Transverse colon (tissue), 4 donors: ENCODE results near the gene WWOX. TPM values are rescaled to one million over a fixed set of nuclear protein-coding genes. Genes with fewer than 3 reads are reported as not detected.

Source experiments
- DNase-seq: peaks from one replicate; pipeline ENCODE4 v3.0.0-alpha.2; 2019
- H3K27ac ChIP-seq, 4 donors: fragments of 200-600 bp; sonication (generic); 2 replicates each; pipeline ENCODE4 v1.5.1; 2016 to 2018; ENCODE audit warnings: inconsistent platforms in 4 of 4
- H3K27me3 ChIP-seq: fragments of 200-600 bp; sonication (generic); 2 replicates; pipeline ENCODE4 v1.5.1; 2017; ENCODE audit warnings: inconsistent platforms
- H3K36me3 ChIP-seq, 4 donors: fragments of 200-600 bp; sonication (generic); 2 replicates each; pipeline ENCODE4 v1.5.1; 2017 to 2019; ENCODE audit warnings: inconsistent platforms in 4 of 4
- H3K4me1 ChIP-seq, 4 donors: fragments of 200-600 bp; sonication (generic); 2 replicates each; pipeline ENCODE4 v1.5.1; 2017 to 2020; ENCODE audit warnings: inconsistent platforms in 4 of 4
- H3K4me3 ChIP-seq, 4 donors: fragments of 200-600 bp; sonication (generic); 1 replicate in 1 of 4; 2 replicates in 3 of 4; pipeline versions ENCODE4 v1.5.1 to v1.6.1; 2017 to 2019; ENCODE audit warnings: inconsistent platforms in 4 of 4
- H3K9me3 ChIP-seq, 2 donors: fragments of 200-600 bp; sonication (generic); 2 replicates each; pipeline ENCODE4 v1.5.1; 2017 to 2019; ENCODE audit warnings: inconsistent platforms in 2 of 2
- CTCF ChIP-seq, 5 experiments: fragments of 200-600 bp in 3 of 5; fragments of 450-650 bp in 2 of 5; sonication (generic) in 3 of 5; IDR thresholded peaks; 1 replicate in 2 of 5; 2 replicates in 3 of 5; pipeline ENCODE4 v1.5.1; 2016 to 2017; ENCODE audit warnings: antibody characterized with exemption in 5 of 5, inconsistent platforms in 3 of 5, mild to moderate bottlenecking in 2 of 5, moderate library complexity in 1 of 5
- EP300 ChIP-seq: sonication (generic); formaldehyde crosslinking; IDR thresholded peaks from one replicate; pipeline ENCODE4 v1.6.1; 2017; ENCODE audit warnings: antibody characterized with exemption, low read depth
- POLR2A ChIP-seq: fragments of 450-650 bp; IDR thresholded peaks from one replicate; pipeline ENCODE4 v1.6.1; 2016; ENCODE audit warnings: antibody characterized with exemption, mild to moderate bottlenecking, moderate library complexity
- POLR2AphosphoS5 ChIP-seq, 3 donors: sonication (generic); formaldehyde crosslinking; IDR thresholded peaks; one replicate each; pipeline ENCODE4 v1.6.1; 2016; ENCODE audit warnings: antibody characterized with exemption in 3 of 3
- WGBS, 2 donors: methylation state at CpG; one replicate each; pipeline ENCODE4 v1.1.5; 2018; ENCODE audit warnings: low coverage in 1 of 2; 5-methylcytosine and 5-hydroxymethylcytosine counted together
- in situ Hi-C, 4 donors: fragments of 200-750 bp; cut with MboI; loops; one replicate each; pipeline versions ENCODE4 v1.15.0 to v1.15.1; 2017; ENCODE audit warnings: low sequenced_read_pairs in 3 of 4, low pct_ligation_motif_present in 1 of 4, low pct_unique_long_range_greater_than_20kb in 1 of 4
- intact Hi-C: fragments of 100-400 bp; cut with DNase I; formaldehyde crosslinking; loops from one replicate; pipeline ENCODE4 v1.15.1; 2023; ENCODE audit warnings: low total_unique reads
- total RNA-seq, 4 donors: library from RNA; depleted of rRNA; stranded (reverse); fragments of >200 nt; gene quantifications; one replicate each; pipeline ENCODE4 v1.1.0, GENCODE V29; 2016

The WWOX gene
- total RNA-seq, 4 donors from 2014 or later = 11.2 to 53.8 (median 24.8) TPM

- Histone ChIP-seq H3K27me3 (no peaks in the 10 kb centered on the region), H3K9me3 (no peaks in the 10 kb centered on the region), H3K36me3 (no peaks in the 10 kb centered on the region), H3K4me3 (no peak overlapping the region), H3K27ac (no peak overlapping the region), H3K4me1 (no peaks in the 10 kb centered on the region)
- no peak for TF ChIP-seq POLR2AphosphoS5 (IDR thresholded peaks at IDR 0.05)
- TF ChIP-seq POLR2A = no peak
- no peak for TF ChIP-seq CTCF (IDR thresholded peaks at IDR 0.05)
- TF ChIP-seq EP300 = no peak
- no peak for DNase-seq
- intact Hi-C loops (no loop called here), in situ Hi-C loops (no loop called here)
- WGBS, 2 donors = 92 to 93% methylated on average over 9 of the region's 9 CpGs
Measured at GRCh38 chr16:79021991-79022630, 922.7 kb downstream of the WWOX start.

- Histone ChIP-seq H3K4me3 (no peak overlapping the region), H3K4me1 (no peaks in the 10 kb centered on the region), H3K36me3 (no peaks in the 10 kb centered on the region), H3K9me3 (no peaks in the 10 kb centered on the region), H3K27me3 (no peaks in the 10 kb centered on the region), H3K27ac (no peak overlapping the region)
- no peak for DNase-seq
- intact Hi-C loops = no loop called here
- in situ Hi-C loops = no loop called here
- no peak for TF ChIP-seq CTCF (IDR thresholded peaks at IDR 0.05)
- no peak for TF ChIP-seq EP300
- TF ChIP-seq POLR2AphosphoS5 (IDR thresholded peaks at IDR 0.05) = no peak
- no peak for TF ChIP-seq POLR2A
- WGBS, 2 donors = 93 to 95% methylated on average over 4 of the region's 4 CpGs
Measured at GRCh38 chr16:79026117-79026516, 926.7 kb downstream of the WWOX start.

GRCh38 chr16:79036541-79036940, 937.1 kb downstream of the WWOX start:
- TF ChIP-seq EP300 = no peak
- no peak for TF ChIP-seq POLR2A
- TF ChIP-seq CTCF (IDR thresholded peaks at IDR 0.05) = no peak
- no peak for TF ChIP-seq POLR2AphosphoS5 (IDR thresholded peaks at IDR 0.05)
- H3K9me3 ChIP-seq = no peaks in the 10 kb centered on the region
- H3K4me3 ChIP-seq = no peak overlapping the region
- no peaks in the 10 kb centered on the region for H3K27me3 ChIP-seq
- 91 to 100% methylated on average over 2 to 4 of the region's 4 CpGs for WGBS, 2 donors
- no peak overlapping the region for H3K27ac ChIP-seq
- intact Hi-C loops (no loop called here), in situ Hi-C loops (no loop called here)
- H3K4me1 ChIP-seq = peaks cover 0 to 10% (median 0%) of the 10 kb centered on the region in 4 donors
- no peaks in the 10 kb centered on the region for H3K36me3 ChIP-seq
- DNase-seq = no peak

GRCh38 chr16:79037521-79038373, 938.3 kb downstream of the WWOX start:
- Histone ChIP-seq H3K9me3 (no peaks in the 10 kb centered on the region), H3K27ac (no peak overlapping the region), H3K4me1 (peaks cover 0 to 10% (median 0%) of the 10 kb centered on the region in 4 donors), H3K4me3 (no peak overlapping the region), H3K27me3 (no peaks in the 10 kb centered on the region), H3K36me3 (no peaks in the 10 kb centered on the region)
- no peak for DNase-seq
- 44 to 52% methylated on average over 4 to 10 of the region's 10 CpGs for WGBS, 2 donors
- in situ Hi-C loops = no loop called here
- peak in 1 of 3 donors; percentile 19 for TF ChIP-seq POLR2AphosphoS5 (IDR thresholded peaks at IDR 0.05)
- TF ChIP-seq POLR2A = no peak
- intact Hi-C loops = no loop called here
